GM23338 (cell line): ENCODE measurements around the gene ASRGL1. TPM values are rescaled to one million over a fixed set of nuclear protein-coding genes. Genes with fewer than 3 reads are reported as not detected.

Source experiments
- ATAC-seq: fragments of 200-7000 bp; cut with Tn5 transposase; 3 replicates; pipeline ENCODE4 v1.9.1; 2020
- DNase-seq: peaks from one replicate; pipeline ENCODE4 v3.0.0-alpha.2; 2015; ENCODE audit warnings: low spot score
- H2AFZ ChIP-seq: fragments of 200-600 bp; sonication (generic); 2 replicates; pipeline ENCODE4 v1.8.0; 2016; ENCODE audit warnings: antibody characterized with exemption, mild to moderate bottlenecking, moderate library complexity
- H3F3A ChIP-seq: fragments of 200-600 bp; sonication (generic); replicated peaks from 2 replicates; pipeline ENCODE4 v1.8.0; 2017; ENCODE audit warnings: antibody characterized with exemption, mixed run types, low read depth
- H3K27ac ChIP-seq: fragments of 200-600 bp; sonication (generic); 2 replicates; pipeline ENCODE4 v1.6.1; 2016; ENCODE audit warnings: low read depth
- H3K27me3 ChIP-seq: fragments of 200-600 bp; sonication (generic); 2 replicates; pipeline ENCODE4 v1.8.0; 2016; ENCODE audit warnings: mild to moderate bottlenecking, mixed run types, moderate library complexity; ENCODE audit not compliant: insufficient read depth
- H3K36me3 ChIP-seq: fragments of 200-600 bp; sonication (generic); 2 replicates; pipeline ENCODE4 v1.8.0; 2016; ENCODE audit warnings: mild to moderate bottlenecking; ENCODE audit not compliant: insufficient read depth
- H3K4me1 ChIP-seq: fragments of 200-600 bp; sonication (generic); 2 replicates; pipeline ENCODE4 v1.8.0; 2016; ENCODE audit warnings: mild to moderate bottlenecking, moderate library complexity; ENCODE audit not compliant: insufficient read depth
- H3K4me2 ChIP-seq: fragments of 200-600 bp; sonication (generic); 2 replicates; pipeline ENCODE4 v1.7.1; 2017; ENCODE audit warnings: mixed run types
- H3K4me3 ChIP-seq: fragments of 200-600 bp; sonication (generic); 2 replicates; pipeline ENCODE4 v1.6.1; 2016; ENCODE audit warnings: mixed run types
- H3K79me2 ChIP-seq: fragments of 200-600 bp; sonication (generic); replicated peaks from 2 replicates; pipeline ENCODE4 v1.8.0; 2017; ENCODE audit warnings: mild to moderate bottlenecking; ENCODE audit not compliant: insufficient read depth
- H3K9me2 ChIP-seq: fragments of 200-600 bp; sonication (generic); 2 replicates; pipeline ENCODE4 v1.8.0; 2017; ENCODE audit not compliant: insufficient read depth
- H4K20me1 ChIP-seq: fragments of 200-600 bp; sonication (generic); replicated peaks from 2 replicates; pipeline ENCODE4 v1.8.0; 2017; ENCODE audit warnings: mild to moderate bottlenecking; ENCODE audit not compliant: insufficient read depth
- H3K27ac Mint-ChIP-seq: 2 replicates; pipeline ENCODE4 v1.8.0; 2020; ENCODE audit warnings: inconsistent platforms, mild to moderate bottlenecking, moderate library complexity, mixed read lengths
- H3K27me3 Mint-ChIP-seq: 3 replicates; pipeline ENCODE4 v1.8.0; 2022; ENCODE audit warnings: low read depth, mild to moderate bottlenecking, moderate library complexity, mixed read lengths, inconsistent platforms; ENCODE audit not compliant: insufficient read depth, poor library complexity
- H3K36me3 Mint-ChIP-seq: 3 replicates; pipeline ENCODE4 v1.8.0; 2021; ENCODE audit warnings: low read depth, mild to moderate bottlenecking, inconsistent platforms, moderate library complexity, mixed read lengths
- H3K4me1 Mint-ChIP-seq: 3 replicates; pipeline ENCODE4 v1.8.0; 2020; ENCODE audit warnings: mild to moderate bottlenecking, inconsistent platforms, mixed read lengths
- H3K4me3 Mint-ChIP-seq: 3 replicates; pipeline ENCODE4 v1.8.0; 2021; ENCODE audit warnings: moderate library complexity, mild to moderate bottlenecking, inconsistent platforms, mixed read lengths
- H3K9me3 Mint-ChIP-seq: 3 replicates; pipeline ENCODE4 v1.8.0; 2020; ENCODE audit warnings: moderate library complexity, mild to moderate bottlenecking, inconsistent platforms, mixed read lengths
- CREB1 ChIP-seq: fragments of 250-450 bp; sonication (Bioruptor Pico); IDR thresholded peaks from 2 replicates; pipeline ENCODE4 v1.5.0; 2020; ENCODE audit warnings: low read depth, mild to moderate bottlenecking, moderate library complexity
- EZH2 ChIP-seq: fragments of 200-600 bp; sonication (generic); IDR thresholded peaks from one replicate; pipeline ENCODE4 v1.8.0; 2017; ENCODE audit warnings: antibody characterized with exemption, mild to moderate bottlenecking, low read depth; ENCODE audit not compliant: unreplicated experiment
- EZH2phosphoT487 ChIP-seq: fragments of 200-600 bp; sonication (generic); IDR thresholded peaks from one replicate; pipeline ENCODE4 v1.8.1; 2018; ENCODE audit warnings: antibody characterized with exemption; ENCODE audit not compliant: unreplicated experiment
- JUNB ChIP-seq: IDR thresholded peaks from one replicate; pipeline ENCODE4 v1.6.1; 2016; ENCODE audit warnings: antibody characterized with exemption; ENCODE audit not compliant: unreplicated experiment
- NANOG ChIP-seq: IDR thresholded peaks from 2 replicates; pipeline ENCODE4 v1.6.1; 2016; ENCODE audit warnings: antibody characterized with exemption, borderline replicate concordance
- POLR2AphosphoS5 ChIP-seq: IDR thresholded peaks from 2 replicates; pipeline ENCODE4 v1.6.1; 2016; ENCODE audit warnings: antibody characterized with exemption, low read depth
- polyA plus RNA-seq: library from polyadenylated mRNA; unstranded; fragments of >200 nt; fragmentation: Nextera tagmentation; extraction: Ambion mirVana; gene quantifications from 2 replicates; pipeline ENCODE4 v1.2.1, GENCODE V29; 2016
- total RNA-seq: library from RNA; depleted of rRNA; stranded (reverse); fragments of >200 nt; shearing (Covaris generic); gene quantifications from 2 replicates; pipeline ENCODE4 v1.2.3, GENCODE V29; 2014
- TF ChIP-seq, protein P1 (sequence below), 2 experiments: fragments of 200-600 bp in 1 of 2; sonication (generic) in 1 of 2; conservative IDR thresholded peaks; 2 replicates each; pipeline versions ENCODE4 v1.5.1 to v1.6.1; 2016 to 2017; ENCODE audit warnings: antibody characterized with exemption in 2 of 2, low read depth in 2 of 2, mild to moderate bottlenecking in 2 of 2, moderate library complexity in 1 of 2
- TF ChIP-seq, protein P2 (sequence below): fragments of 250-450 bp; sonication (Bioruptor Pico); IDR thresholded peaks from 2 replicates; pipeline ENCODE4 v1.5.0; 2020; ENCODE audit warnings: mild to moderate bottlenecking, moderate library complexity

The ASRGL1 gene
- total and polyA plus RNA-seq, 2 experiments from 2014 or later: 32.9 to 50.3 TPM

DNA sequence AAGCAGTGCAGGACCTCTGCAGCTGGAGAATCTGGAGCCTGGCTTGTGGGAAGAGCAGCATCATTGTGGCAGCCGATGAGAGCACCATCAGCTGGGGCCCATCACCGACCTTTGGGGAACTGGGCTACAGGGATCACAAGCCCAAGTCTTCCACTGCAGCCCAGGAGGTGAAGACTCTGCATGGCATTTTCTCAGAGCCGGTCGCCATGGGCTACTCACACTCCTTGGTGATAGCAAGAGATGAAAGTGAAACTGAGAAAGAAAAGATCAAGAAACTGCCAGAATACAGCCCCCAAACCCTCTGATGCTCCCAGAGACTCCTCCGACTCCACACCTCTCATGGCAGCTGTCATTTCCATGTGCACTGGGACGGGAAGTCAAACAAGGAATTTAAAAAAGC, 35.6 kb downstream of the ASRGL1 start (continued):
- TF ChIP-seq, protein P1, sequence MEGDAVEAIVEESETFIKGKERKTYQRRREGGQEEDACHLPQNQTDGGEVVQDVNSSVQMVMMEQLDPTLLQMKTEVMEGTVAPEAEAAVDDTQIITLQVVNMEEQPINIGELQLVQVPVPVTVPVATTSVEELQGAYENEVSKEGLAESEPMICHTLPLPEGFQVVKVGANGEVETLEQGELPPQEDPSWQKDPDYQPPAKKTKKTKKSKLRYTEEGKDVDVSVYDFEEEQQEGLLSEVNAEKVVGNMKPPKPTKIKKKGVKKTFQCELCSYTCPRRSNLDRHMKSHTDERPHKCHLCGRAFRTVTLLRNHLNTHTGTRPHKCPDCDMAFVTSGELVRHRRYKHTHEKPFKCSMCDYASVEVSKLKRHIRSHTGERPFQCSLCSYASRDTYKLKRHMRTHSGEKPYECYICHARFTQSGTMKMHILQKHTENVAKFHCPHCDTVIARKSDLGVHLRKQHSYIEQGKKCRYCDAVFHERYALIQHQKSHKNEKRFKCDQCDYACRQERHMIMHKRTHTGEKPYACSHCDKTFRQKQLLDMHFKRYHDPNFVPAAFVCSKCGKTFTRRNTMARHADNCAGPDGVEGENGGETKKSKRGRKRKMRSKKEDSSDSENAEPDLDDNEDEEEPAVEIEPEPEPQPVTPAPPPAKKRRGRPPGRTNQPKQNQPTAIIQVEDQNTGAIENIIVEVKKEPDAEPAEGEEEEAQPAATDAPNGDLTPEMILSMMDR (conservative IDR thresholded peaks at IDR 0.05; ENCODE audit: low read depth in 2 of 2): no peak
- TF ChIP-seq EZH2 (no peak), POLR2AphosphoS5 (no peak), EZH2phosphoT487 (no peak)
- TF ChIP-seq, protein P2, sequence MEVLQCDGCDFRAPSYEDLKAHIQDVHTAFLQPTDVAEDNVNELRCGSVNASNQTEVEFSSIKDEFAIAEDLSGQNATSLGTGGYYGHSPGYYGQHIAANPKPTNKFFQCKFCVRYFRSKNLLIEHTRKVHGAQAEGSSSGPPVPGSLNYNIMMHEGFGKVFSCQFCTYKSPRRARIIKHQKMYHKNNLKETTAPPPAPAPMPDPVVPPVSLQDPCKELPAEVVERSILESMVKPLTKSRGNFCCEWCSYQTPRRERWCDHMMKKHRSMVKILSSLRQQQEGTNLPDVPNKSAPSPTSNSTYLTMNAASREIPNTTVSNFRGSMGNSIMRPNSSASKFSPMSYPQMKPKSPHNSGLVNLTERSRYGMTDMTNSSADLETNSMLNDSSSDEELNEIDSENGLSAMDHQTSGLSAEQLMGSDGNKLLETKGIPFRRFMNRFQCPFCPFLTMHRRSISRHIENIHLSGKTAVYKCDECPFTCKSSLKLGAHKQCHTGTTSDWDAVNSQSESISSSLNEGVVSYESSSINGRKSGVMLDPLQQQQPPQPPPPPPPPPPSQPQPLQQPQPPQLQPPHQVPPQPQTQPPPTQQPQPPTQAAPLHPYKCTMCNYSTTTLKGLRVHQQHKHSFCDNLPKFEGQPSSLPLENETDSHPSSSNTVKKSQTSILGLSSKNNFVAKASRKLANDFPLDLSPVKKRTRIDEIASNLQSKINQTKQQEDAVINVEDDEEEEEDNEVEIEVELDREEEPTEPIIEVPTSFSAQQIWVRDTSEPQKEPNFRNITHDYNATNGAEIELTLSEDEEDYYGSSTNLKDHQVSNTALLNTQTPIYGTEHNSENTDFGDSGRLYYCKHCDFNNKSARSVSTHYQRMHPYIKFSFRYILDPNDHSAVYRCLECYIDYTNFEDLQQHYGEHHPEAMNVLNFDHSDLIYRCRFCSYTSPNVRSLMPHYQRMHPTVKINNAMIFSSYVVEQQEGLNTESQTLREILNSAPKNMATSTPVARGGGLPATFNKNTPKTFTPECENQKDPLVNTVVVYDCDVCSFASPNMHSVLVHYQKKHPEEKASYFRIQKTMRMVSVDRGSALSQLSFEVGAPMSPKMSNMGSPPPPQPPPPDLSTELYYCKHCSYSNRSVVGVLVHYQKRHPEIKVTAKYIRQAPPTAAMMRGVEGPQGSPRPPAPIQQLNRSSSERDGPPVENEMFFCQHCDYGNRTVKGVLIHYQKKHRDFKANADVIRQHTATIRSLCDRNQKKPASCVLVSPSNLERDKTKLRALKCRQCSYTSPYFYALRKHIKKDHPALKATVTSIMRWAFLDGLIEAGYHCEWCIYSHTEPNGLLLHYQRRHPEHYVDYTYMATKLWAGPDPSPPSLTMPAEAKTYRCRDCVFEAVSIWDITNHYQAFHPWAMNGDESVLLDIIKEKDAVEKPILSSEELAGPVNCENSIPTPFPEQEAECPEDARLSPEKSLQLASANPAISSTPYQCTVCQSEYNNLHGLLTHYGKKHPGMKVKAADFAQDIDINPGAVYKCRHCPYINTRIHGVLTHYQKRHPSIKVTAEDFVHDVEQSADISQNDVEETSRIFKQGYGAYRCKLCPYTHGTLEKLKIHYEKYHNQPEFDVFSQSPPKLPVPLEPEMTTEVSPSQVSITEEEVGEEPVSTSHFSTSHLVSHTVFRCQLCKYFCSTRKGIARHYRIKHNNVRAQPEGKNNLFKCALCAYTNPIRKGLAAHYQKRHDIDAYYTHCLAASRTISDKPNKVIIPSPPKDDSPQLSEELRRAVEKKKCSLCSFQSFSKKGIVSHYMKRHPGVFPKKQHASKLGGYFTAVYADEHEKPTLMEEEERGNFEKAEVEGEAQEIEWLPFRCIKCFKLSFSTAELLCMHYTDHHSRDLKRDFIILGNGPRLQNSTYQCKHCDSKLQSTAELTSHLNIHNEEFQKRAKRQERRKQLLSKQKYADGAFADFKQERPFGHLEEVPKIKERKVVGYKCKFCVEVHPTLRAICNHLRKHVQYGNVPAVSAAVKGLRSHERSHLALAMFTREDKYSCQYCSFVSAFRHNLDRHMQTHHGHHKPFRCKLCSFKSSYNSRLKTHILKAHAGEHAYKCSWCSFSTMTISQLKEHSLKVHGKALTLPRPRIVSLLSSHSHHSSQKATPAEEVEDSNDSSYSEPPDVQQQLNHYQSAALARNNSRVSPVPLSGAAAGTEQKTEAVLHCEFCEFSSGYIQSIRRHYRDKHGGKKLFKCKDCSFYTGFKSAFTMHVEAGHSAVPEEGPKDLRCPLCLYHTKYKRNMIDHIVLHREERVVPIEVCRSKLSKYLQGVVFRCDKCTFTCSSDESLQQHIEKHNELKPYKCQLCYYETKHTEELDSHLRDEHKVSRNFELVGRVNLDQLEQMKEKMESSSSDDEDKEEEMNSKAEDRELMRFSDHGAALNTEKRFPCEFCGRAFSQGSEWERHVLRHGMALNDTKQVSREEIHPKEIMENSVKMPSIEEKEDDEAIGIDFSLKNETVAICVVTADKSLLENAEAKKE (CRISPR knock-in tag): no peak

DNA sequence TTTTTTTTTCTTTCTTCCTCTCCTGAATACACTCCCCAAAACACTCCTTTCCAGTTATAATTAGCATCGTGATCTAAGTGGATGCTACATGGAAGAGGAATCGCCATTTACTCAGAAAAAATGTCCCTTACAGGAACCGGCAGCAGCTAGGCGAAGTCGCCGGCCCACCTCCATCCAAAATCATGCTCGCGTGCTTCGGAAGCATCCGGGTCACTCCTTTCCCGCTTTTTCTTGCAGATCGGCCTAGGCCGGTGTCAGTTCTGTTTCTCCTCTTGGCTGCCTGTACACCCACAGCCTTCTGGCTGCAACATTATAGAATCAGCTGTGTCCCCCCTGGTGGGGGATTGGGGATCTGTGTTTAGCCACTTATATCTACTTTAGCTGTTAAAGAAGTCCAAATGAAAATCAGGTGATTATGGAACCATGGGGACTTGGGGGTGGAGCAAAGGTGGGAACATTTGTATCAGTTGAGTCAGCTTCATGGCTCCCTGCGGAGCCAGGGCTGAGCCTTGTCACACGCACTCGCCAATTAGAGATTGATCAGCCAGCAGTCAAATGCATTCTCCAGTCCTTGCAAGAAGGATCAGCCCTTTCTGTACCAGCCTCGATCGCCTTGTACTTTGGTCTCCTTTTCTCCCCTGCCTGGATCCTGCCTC, 36.3 kb downstream of the ASRGL1 start:
- no peaks in the 10 kb centered on the region for H3K9me3 Mint-ChIP-seq
- DNase-seq: no peak
- no peak; the same call in 2 of the 3 replicates for ATAC-seq
- Histone ChIP-seq H3K79me2 (no peaks in the 10 kb centered on the region), H3K4me2 (no peak overlapping the region), H3K4me1 (0 out of 2 replicates have a peak, but pooled peaks cover 2% of the 10 kb centered on the region), H3K9me2 (no peaks in the 10 kb centered on the region), H2AFZ (no peak overlapping the region), H3K27me3 (no peaks in the 10 kb centered on the region), H4K20me1 (0 out of 2 replicates have a peak, but pooled peaks cover 3% of the 10 kb centered on the region), H3F3A (no peaks in the 10 kb centered on the region), H3K4me3 (no peak overlapping the region), H3K27ac (no peak overlapping the region), H3K36me3 (no peaks in the 10 kb centered on the region)
- H3K27ac Mint-ChIP-seq: no peak overlapping the region; the same call in 1 of the 2 replicates
- no peaks in the 10 kb centered on the region for H3K36me3 Mint-ChIP-seq
- H3K27me3 Mint-ChIP-seq: peaks cover 2% of the 10 kb centered on the region
- no peak overlapping the region for H3K4me3 Mint-ChIP-seq
- peaks cover 8% of the 10 kb centered on the region; the same call in 1 of the 3 replicates for H3K4me1 Mint-ChIP-seq
- TF ChIP-seq JUNB (no peak), EZH2 (no peak), CREB1 (CRISPR knock-in tag) (no peak), NANOG (no peak)
